SKM-1 treated with dmso at 0.1 percent for 144 hours (cell line): Measurements from ENCODE around the gene THAP2.
A peak's percentile ranks its signal among the peaks of the same experiment; 100 is the strongest.
"Not testable (repeated sequence)": the region's sequence is repeated elsewhere in the genome, so short reads cannot be mapped to it uniquely, and the experiment has no call there.

Experiments used
- DNase-seq: peaks from one replicate; lab custom pipeline; 2025; ENCODE audit not compliant: unreplicated experiment; lab: John Stamatoyannopoulos, UW

The THAP2 gene

GRCh38 chr12:71661977-71662530 is 2.0 kb upstream of the THAP2 start:
- no peak for DNase-seq

- DNase-seq, result no peak
Measured at GRCh38 chr12:71662849-71663560, 1.1 kb upstream of the THAP2 start.

GRCh38 chr12:71664411-71665089 is 449 bp downstream of the THAP2 start:
- no peak for DNase-seq

GRCh38 chr12:71665090-71665463 is 976 bp downstream of the THAP2 start:
- DNase-seq, result no peak

GRCh38 chr12:71666259-71666658 is 2.2 kb downstream of the THAP2 start:
- DNase-seq, result no peak

GRCh38 chr12:71671311-71671710 is 7.2 kb downstream of the THAP2 start:
- no peak for DNase-seq

- no peak for DNase-seq
Measured at GRCh38 chr12:71671816-71672215, 7.7 kb downstream of the THAP2 start.

- DNase-seq, result no peak
Measured at GRCh38 chr12:71682466-71682865, 18.4 kb downstream of the THAP2 start.

- DNase-seq, result no peak
Measured at GRCh38 chr12:71683633-71684032, 19.5 kb downstream of the THAP2 start.

- DNase-seq, result no peak
Measured at GRCh38 chr12:71684081-71684480, 20.0 kb downstream of the THAP2 start.

- no peak for DNase-seq
Measured at GRCh38 chr12:71685312-71685906, 21.3 kb downstream of the THAP2 start.

GRCh38 chr12:71685914-71686657 is 22.0 kb downstream of the THAP2 start, which contains the start of gene TMEM19:
Gene TMEM19, plus strand, starts transcription at chr12:71686082. Its CDS starts 599 bp downstream, at chr12:71686681.
- DNase-seq, result peak; percentile 58

- no peak for DNase-seq
Measured at GRCh38 chr12:71686658-71687025, 22.5 kb downstream of the THAP2 start.

- DNase-seq, result not testable (repeated sequence)
Measured at GRCh38 chr12:71687172-71687571, 23.1 kb downstream of the THAP2 start.

GRCh38 chr12:71688961-71689570 is 25.0 kb downstream of the THAP2 start:
- DNase-seq, result no peak

- no peak for DNase-seq
Measured at GRCh38 chr12:71691504-71692129, 27.5 kb downstream of the THAP2 start.

- DNase-seq, result no peak
Measured at GRCh38 chr12:71693126-71693525, 29.0 kb downstream of the THAP2 start.

GRCh38 chr12:71693651-71694050 is 29.6 kb downstream of the THAP2 start:
- not testable (repeated sequence) for DNase-seq

GRCh38 chr12:71694099-71694820 is 30.2 kb downstream of the THAP2 start:
- DNase-seq, result no peak

- no peak for DNase-seq
Measured at GRCh38 chr12:71695782-71696181, 31.7 kb downstream of the THAP2 start.
